Ovary (tissue), 9 donors: Measurements from ENCODE around the gene AGR3. TPM values are rescaled to one million over a fixed set of nuclear protein-coding genes. Genes with fewer than 3 reads are reported as not detected.

ENCODE experiments used
- DNase-seq, 5 donors: peaks; one replicate each; pipeline ENCODE4 v3.0.0-alpha.2; 2019 to 2020
- H3K27ac ChIP-seq, 2 donors: fragments of 200-600 bp; one replicate each; pipeline versions ENCODE4 v1.5.1 to v1.8.0; 2019 to 2022
- H3K27me3 ChIP-seq: fragments of 200-600 bp; one replicate; pipeline ENCODE4 v1.8.0; 2022
- H3K36me3 ChIP-seq: fragments of 200-600 bp; sonication (generic); one replicate; pipeline ENCODE4 v1.5.1; 2019
- H3K4me1 ChIP-seq: one replicate; pipeline ENCODE4 v1.8.1; 2013; ENCODE audit warnings: mild to moderate bottlenecking, moderate library complexity; ENCODE audit not compliant: insufficient read depth
- H3K4me3 ChIP-seq: fragments of 200-600 bp; sonication (generic); one replicate; pipeline ENCODE4 v1.5.1; 2017
- H3K9me3 ChIP-seq, 2 donors: fragments of 200-600 bp in 1 of 2; sonication (generic) in 1 of 2; one replicate each; pipeline versions ENCODE4 v1.5.1 to v1.8.1; 2013 to 2019; ENCODE audit warnings: mild to moderate bottlenecking in 1 of 2, moderate library complexity in 1 of 2
- EP300 ChIP-seq: sonication (generic); formaldehyde crosslinking; IDR thresholded peaks from one replicate; pipeline ENCODE4 v1.6.1; 2017; ENCODE audit warnings: antibody characterized with exemption
- POLR2A ChIP-seq: fragments of 450-650 bp; IDR thresholded peaks from one replicate; pipeline ENCODE4 v1.6.1; 2017; ENCODE audit warnings: antibody characterized with exemption, mild to moderate bottlenecking, moderate library complexity
- WGBS, 3 donors: extraction: QIAGEN DNeasy Blood & Tissue Kit in 1 of 3; methylation state at CpG; one replicate each; pipeline versions ENCODE4 v1.1.5 to v1.1.7; 2013 to 2017; 5-methylcytosine and 5-hydroxymethylcytosine counted together
- intact Hi-C, 4 donors: fragments of 100-400 bp; cut with DNase I; formaldehyde crosslinking; loops; one replicate each; pipeline versions ENCODE4 v1.11.0 to v1.15.1; 2022 to 2023
- polyA plus RNA-seq, 2 donors: library from polyadenylated mRNA; stranded (reverse); fragments of 200-250 nt in 1 of 2; fragments of 350-450 nt in 1 of 2; fragmentation: Illumina TruSeq in 1 of 2; extraction: RNeasy Lipid Tissue Mini Kit (QIAGEN cat#74804) in 1 of 2; gene quantifications; one replicate each; pipeline ENCODE4 v1.2.3, GENCODE V29; 2013 to 2014
- small RNA-seq: library from RNA; depleted of rRNA; stranded (forward); fragments of <200 nt; gene quantifications from one replicate; pipeline ENCODE3, GENCODE V24; 2016
- total RNA-seq, 7 donors: library from RNA; depleted of rRNA in 2 of 7; stranded (reverse); fragments of >200 nt in 2 of 7; fragmentation: NEBNext Ultra II Directional in 3 of 7; extraction: Animal tissue kit (Norgen Biotek cat#: 25700) in 3 of 7; gene quantifications; one replicate each; pipeline versions ENCODE4 v1.1.0 to v1.2.4, GENCODE V29; 2016 to 2023
- TF ChIP-seq, protein P1 (sequence below), 3 donors: fragments of 450-650 bp in 2 of 3; fragments of 200-600 bp in 1 of 3; IDR thresholded peaks; one replicate each; pipeline versions ENCODE4 v1.5.1 to v1.8.0; 2016 to 2022; ENCODE audit warnings: antibody characterized with exemption in 3 of 3, mild to moderate bottlenecking in 1 of 3
- donor health status: DM: no; HTN: no; CAD: no; lungs with moderate emphysema.
- donor health status: DM: no; HTN: no; CAD: no.
- donor health status: Bipolar disorder and iron deficiency.
- donor health status: DM: yes; HTN: yes; CAD: no.
- donor health status: DM: no; HTN: no; CAD: no.
- donor health status: DM: yes; HTN: yes; CAD: no.

AGR3 gene
- total and polyA plus RNA-seq, 9 donors, result 0.12 to 57.2 (median 2.3) TPM; not detected in 3

DNA sequence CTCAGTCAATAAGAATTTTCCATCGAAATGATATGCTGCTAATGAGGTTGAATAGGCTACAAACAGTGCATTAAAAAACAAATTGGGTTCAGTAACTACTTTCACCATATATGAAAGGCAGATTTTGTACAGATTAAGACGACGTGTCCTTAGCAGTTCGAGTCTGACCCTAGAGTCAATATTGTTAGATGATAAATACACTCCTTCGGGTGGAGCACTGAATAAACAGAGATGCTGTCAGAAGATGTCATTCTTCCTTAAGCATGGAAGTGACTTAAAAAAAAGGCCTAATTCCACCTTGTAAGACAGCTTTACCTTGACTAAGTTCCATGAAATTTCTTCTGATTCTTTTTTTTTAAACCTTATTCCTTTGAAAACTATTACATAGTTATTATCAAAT is 71.2 kb downstream of the AGR3 start:
- Histone ChIP-seq H3K27ac (no peak overlapping the region), H3K4me3 (no peak overlapping the region), H3K9me3 (no peaks in the 10 kb centered on the region), H3K4me1 (no peaks in the 10 kb centered on the region), H3K27me3 (no peaks in the 10 kb centered on the region), H3K36me3 (no peaks in the 10 kb centered on the region)
- WGBS, 3 donors, result 80 to 87% (median 87%) methylated on average over 5 of the region's 5 CpGs
- intact Hi-C loops, result no loop called here
- no peak for DNase-seq
- TF ChIP-seq, protein P1, sequence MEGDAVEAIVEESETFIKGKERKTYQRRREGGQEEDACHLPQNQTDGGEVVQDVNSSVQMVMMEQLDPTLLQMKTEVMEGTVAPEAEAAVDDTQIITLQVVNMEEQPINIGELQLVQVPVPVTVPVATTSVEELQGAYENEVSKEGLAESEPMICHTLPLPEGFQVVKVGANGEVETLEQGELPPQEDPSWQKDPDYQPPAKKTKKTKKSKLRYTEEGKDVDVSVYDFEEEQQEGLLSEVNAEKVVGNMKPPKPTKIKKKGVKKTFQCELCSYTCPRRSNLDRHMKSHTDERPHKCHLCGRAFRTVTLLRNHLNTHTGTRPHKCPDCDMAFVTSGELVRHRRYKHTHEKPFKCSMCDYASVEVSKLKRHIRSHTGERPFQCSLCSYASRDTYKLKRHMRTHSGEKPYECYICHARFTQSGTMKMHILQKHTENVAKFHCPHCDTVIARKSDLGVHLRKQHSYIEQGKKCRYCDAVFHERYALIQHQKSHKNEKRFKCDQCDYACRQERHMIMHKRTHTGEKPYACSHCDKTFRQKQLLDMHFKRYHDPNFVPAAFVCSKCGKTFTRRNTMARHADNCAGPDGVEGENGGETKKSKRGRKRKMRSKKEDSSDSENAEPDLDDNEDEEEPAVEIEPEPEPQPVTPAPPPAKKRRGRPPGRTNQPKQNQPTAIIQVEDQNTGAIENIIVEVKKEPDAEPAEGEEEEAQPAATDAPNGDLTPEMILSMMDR (IDR thresholded peaks at IDR 0.05), result no peak
- TF ChIP-seq EP300 (no peak), POLR2A (no peak)

DNA sequence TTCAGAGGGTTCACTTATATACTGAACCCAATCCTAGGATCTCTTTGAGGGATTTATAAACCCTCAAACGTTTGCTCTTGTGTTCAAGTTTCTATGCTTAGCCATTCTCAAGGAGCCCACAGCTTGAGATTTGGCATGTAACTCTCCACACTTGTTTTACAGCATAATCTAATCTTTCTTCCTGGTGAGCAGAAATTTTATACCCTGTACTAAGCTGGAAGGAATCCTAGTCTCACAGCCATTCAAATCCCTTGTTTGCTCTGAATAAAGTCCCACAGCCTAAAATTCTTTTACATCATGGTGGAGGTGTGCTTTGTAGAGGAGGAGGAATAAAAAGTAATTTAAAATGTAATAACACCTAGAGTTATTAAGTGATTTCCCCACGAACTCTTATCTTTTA is 71.7 kb downstream of the AGR3 start:
- TF ChIP-seq POLR2A, result no peak
- no peak for TF ChIP-seq EP300
- TF ChIP-seq, protein P1 (IDR thresholded peaks at IDR 0.05), result no peak
- WGBS, 3 donors, result 44 to 56% (median 54%) methylated on average over 2 of the region's 2 CpGs
- no peak for DNase-seq
- H3K4me1 ChIP-seq, result no peaks in the 10 kb centered on the region
- H3K36me3 ChIP-seq, result no peaks in the 10 kb centered on the region
- H3K27ac ChIP-seq, result no peak overlapping the region
- intact Hi-C loops, result no loop called here
- H3K9me3 ChIP-seq, result no peaks in the 10 kb centered on the region
- H3K27me3 ChIP-seq, result no peaks in the 10 kb centered on the region
- H3K4me3 ChIP-seq, result no peak overlapping the region

Small RNA genes within 50 kb of the gene (small RNA-seq; reads per million reads assigned to genes)
- gene AC098592.2, result not detected

Other genes with a start within 250 kb of the AGR3 start
- 10 to 100 TPM in 6 of 7 donors, 1 to 10 TPM in 1; 9.9 to 26.2 (median 21.7) TPM for gene ANKMY2, start 236.2 kb downstream of the AGR3 start, total RNA-seq
- gene ANKMY2, start 236.2 kb downstream of the AGR3 start, polyA plus RNA-seq, result 10 to 100 TPM; 14.7 to 26.5 TPM
- gene BZW2, start 235.8 kb downstream of the AGR3 start, total RNA-seq, result 10 to 100 TPM; 17.2 to 41.0 (median 22.5) TPM
- gene BZW2, start 235.8 kb downstream of the AGR3 start, polyA plus RNA-seq, result 10 to 100 TPM; 18.6 to 23.2 TPM
- gene TSPAN13, start 128.2 kb downstream of the AGR3 start, total RNA-seq, result 10 to 100 TPM in 1 of 7 donors, 1 to 10 TPM in 5, under 1 TPM in 1; 0.72 to 23.4 (median 3.7) TPM
- gene TSPAN13, start 128.2 kb downstream of the AGR3 start, polyA plus RNA-seq, result 1 to 10 TPM; 4.2 to 8.1 TPM
- 10 to 100 TPM in 1 of 7 donors, 1 to 10 TPM in 4, not detected in 2; 1.3 to 64.3 (median 4.6) TPM for gene AGR2, start 77.0 kb downstream of the AGR3 start, total RNA-seq
- gene AGR2, start 77.0 kb downstream of the AGR3 start, polyA plus RNA-seq, result under 1 TPM in 1 of 2 donors, not detected in 1; 0.07 TPM